HG03103 (cell line): Measurements from ENCODE around the gene USP17L18.
"Not testable (repeated sequence)": the region's sequence is repeated elsewhere in the genome, so short reads cannot be mapped to it uniquely, and the experiment has no call there.

Experiments
- ATAC-seq: cut with Tn5 transposase; IDR thresholded peaks from one replicate; pipeline ENCODE4 v1.9.1; 2021; ENCODE audit warnings: low read depth; ENCODE audit not compliant: unreplicated experiment

The USP17L18 gene, protein sequence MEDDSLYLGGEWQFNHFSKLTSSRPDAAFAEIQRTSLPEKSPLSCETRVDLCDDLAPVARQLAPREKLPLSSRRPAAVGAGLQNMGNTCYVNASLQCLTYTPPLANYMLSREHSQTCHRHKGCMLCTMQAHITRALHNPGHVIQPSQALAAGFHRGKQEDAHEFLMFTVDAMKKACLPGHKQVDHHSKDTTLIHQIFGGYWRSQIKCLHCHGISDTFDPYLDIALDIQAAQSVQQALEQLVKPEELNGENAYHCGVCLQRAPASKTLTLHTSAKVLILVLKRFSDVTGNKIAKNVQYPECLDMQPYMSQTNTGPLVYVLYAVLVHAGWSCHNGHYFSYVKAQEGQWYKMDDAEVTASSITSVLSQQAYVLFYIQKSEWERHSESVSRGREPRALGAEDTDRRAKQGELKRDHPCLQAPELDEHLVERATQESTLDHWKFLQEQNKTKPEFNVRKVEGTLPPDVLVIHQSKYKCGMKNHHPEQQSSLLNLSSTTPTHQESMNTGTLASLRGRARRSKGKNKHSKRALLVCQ

DNA sequence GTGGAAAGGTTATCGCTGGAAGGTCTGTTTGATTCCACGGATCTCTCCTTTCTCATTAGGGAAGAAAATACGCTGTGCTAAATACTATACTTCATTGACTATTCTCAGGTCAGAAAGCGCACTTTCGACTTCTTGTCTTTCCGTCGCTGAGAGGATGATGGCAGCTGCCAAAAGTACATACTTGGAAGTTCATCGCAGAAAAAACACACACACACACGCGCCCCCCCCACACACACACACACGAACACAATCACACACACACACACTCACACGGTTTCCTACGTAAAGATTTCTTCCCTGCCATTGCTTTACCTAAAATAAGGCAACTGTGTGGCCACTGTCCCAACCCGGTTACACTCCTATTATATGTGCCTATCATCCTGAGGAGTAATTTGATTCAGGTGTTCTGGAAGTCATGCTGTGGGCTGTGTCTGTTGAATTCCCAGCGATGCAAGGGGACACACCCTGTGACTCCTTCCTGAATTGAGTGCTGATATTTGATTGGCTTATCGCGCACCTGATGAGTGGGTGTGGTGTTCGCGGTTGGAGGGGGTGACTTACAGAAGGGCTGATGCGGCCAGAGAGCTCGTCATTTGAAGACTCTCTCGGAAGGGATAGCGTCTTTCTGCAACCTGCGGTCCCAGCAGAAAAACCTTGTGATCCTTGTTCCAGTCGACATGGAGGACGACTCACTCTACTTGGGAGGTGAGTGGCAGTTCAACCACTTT is at the start of gene USP17L18:
Gene USP17L18, plus strand, starts transcription at position 678 of the 728 bp plus-strand sequence. Its CDS starts 0 bp downstream, at position 678.
- ATAC-seq: not testable (repeated sequence)

DNA sequence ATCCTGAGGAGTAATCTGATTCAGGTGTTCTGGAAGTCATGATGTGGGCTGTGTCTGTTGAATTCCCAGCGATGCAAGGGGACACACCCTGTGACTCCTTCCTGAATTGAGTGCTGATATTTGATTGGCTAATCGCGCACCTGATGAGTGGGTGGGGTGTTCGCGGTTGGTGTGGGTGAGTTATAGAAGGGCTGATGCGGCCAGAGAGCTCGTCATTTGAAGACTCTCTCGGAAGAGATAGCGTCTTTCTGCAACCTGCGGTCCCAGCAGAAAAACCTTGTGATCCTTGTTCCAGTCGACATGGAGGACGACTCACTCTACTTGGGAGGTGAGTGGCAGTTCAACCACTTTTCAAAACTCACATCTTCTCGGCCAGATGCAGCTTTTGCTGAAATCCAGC is 38.1 kb upstream of the USP17L18 start, which contains the start of gene USP17L10:
Gene USP17L10, plus strand, starts transcription at position 301 of the 400 bp plus-strand sequence. Its CDS starts 0 bp downstream, at position 301.
- not testable (repeated sequence) for ATAC-seq

- not testable (repeated sequence) for ATAC-seq
Measured at GRCh38 chr4:9214701-9215100, 33.7 kb upstream of the USP17L18 start.

DNA sequence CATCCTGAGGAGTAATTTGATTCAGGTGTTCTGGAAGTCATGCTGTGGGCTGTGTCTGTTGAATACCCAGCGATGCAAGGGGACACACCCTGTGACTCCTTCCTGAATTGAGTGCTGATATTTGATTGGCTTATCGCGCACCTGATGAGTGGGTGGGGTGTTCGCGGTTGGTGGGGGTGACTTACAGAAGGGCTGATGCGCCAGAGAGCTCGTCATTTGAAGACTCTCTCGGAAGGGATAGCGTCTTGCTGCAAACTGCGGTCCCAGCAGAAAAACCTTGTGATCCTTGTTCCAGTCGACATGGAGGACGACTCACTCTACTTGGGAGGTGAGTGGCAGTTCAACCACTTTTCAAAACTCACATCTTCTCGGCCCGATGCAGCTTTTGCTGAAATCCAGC is 33.3 kb upstream of the USP17L18 start, which contains the start of gene USP17L11:
Gene USP17L11, plus strand, starts transcription at position 301 of the 400 bp plus-strand sequence. Its CDS starts 0 bp downstream, at position 301.
- ATAC-seq: not testable (repeated sequence)

- ATAC-seq: not testable (repeated sequence)
Measured at GRCh38 chr4:9219852-9220251, 28.6 kb upstream of the USP17L18 start, which contains the start of gene USP17L12. TSS of gene USP17L12 (plus strand) at chr4:9220152. CDS start at chr4:9220152, 0 bp downstream.

DNA sequence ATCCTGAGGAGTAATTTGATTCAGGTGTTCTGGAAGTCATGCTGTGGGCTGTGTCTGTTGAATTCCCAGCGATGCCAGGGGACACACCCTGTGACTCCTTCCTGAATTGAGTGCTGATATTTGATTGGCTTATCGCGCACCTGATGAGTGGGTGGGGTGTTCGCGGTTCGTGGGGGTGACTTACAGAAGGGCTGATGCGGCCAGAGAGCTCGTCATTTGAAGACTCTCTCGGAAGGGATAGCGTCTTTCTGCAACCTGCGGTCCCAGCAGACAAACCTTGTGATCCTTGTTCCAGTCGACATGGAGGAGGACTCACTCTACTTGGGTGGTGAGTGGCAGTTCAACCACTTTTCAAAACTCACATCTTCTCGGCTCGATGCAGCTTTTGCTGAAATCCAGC is 23.8 kb upstream of the USP17L18 start, which contains the start of gene USP17L13:
Gene USP17L13, plus strand, starts transcription at position 301 of the 400 bp plus-strand sequence. Its CDS starts 0 bp downstream, at position 301.
- ATAC-seq: not testable (repeated sequence)

GRCh38 chr4:9230249-9230648 is 18.2 kb upstream of the USP17L18 start:
- ATAC-seq: not testable (repeated sequence)

- ATAC-seq: not testable (repeated sequence)
Measured at GRCh38 chr4:9234085-9234484, 14.3 kb upstream of the USP17L18 start, which contains the start of gene USP17L15. TSS of gene USP17L15 (plus strand) at chr4:9234385. CDS start at chr4:9234385, 0 bp downstream.

GRCh38 chr4:9238461-9238860 is 10.0 kb upstream of the USP17L18 start:
- not testable (repeated sequence) for ATAC-seq

- not testable (repeated sequence) for ATAC-seq
Measured at GRCh38 chr4:9243579-9243978, 4.9 kb upstream of the USP17L18 start, which contains the start of gene USP17L17. TSS of gene USP17L17 (plus strand) at chr4:9243879. CDS start at chr4:9243879, 0 bp downstream.

- ATAC-seq: not testable (repeated sequence)
Measured at GRCh38 chr4:9253078-9253477, 4.6 kb downstream of the USP17L18 start, which contains the start of gene USP17L19. TSS of gene USP17L19 (plus strand) at chr4:9253378. CDS start at chr4:9253378, 0 bp downstream.

DNA sequence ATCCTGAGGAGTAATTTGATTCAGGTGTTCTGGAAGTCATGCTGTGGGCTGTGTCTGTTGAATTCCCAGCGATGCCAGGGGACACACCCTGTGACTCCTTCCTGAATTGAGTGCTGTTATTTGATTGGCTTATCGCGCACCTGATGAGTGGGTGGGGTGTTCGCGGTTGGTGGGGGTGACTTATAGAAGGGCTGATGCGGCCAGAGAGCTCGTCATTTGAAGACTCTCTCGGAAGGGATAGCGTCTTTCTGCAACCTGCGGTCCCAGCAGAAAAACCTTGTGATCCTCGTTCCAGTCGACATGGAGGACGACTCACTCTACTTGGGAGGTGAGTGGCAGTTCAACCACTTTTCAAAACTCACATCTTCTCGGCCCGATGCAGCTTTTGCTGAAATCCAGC is 9.4 kb downstream of the USP17L18 start, which contains the start of gene USP17L20:
Gene USP17L20, plus strand, starts transcription at position 301 of the 400 bp plus-strand sequence. Its CDS starts 0 bp downstream, at position 301.
- not testable (repeated sequence) for ATAC-seq

DNA sequence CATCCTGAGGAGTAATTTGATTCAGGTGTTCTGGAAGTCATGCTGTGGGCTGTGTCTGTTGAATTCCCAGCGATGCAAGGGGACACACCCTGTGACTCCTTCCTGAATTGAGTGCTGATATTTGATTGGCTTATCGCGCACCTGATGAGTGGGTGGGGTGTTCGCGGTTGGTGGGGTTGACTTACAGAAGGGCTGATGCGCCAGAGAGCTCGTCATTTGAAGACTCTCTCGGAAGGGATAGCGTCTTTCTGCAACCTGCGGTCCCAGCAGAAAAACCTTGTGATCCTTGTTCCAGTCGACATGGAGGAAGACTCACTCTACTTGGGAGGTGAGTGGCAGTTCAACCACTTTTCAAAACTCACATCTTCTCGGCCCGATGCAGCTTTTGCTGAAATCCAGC is 14.1 kb downstream of the USP17L18 start, which contains the start of gene USP17L21:
Gene USP17L21, plus strand, starts transcription at position 301 of the 400 bp plus-strand sequence. Its CDS starts 0 bp downstream, at position 301.
- ATAC-seq: not testable (repeated sequence)

DNA sequence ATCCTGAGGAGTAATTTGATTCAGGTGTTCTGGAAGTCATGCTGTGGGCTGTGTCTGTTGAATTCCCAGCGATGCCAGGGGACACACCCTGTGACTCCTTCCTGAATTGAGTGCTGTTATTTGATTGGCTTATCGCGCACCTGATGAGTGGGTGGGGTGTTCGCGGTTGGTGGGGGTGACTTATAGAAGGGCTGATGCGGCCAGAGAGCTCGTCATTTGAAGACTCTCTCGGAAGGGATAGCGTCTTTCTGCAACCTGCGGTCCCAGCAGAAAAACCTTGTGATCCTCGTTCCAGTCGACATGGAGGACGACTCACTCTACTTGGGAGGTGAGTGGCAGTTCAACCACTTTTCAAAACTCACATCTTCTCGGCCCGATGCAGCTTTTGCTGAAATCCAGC is 18.9 kb downstream of the USP17L18 start, which contains the start of gene USP17L22:
Gene USP17L22, plus strand, starts transcription at position 301 of the 400 bp plus-strand sequence. Its CDS starts 0 bp downstream, at position 301.
- ATAC-seq: not testable (repeated sequence)

DNA sequence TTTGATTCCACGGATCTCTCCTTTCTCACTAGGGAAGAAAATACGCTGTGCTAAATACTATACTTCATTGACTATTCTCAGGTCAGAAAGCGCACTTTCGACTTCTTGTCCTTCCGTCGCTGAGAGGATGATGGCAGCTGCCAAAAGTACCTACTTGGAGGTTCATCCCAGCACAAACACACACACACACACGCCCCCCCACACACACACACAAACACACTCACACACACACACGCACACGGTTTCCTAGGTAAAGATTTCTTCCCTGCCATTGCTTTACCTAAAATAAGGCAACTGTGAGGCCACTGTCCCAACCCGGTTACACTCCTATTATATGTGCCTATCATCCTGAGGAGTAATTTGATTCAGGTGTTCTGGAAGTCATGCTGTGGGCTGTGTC is 23.3 kb downstream of the USP17L18 start:
- not testable (repeated sequence) for ATAC-seq
